RWPE1 (cell line): Measurements from ENCODE around the gene CFAP61.

Experiments used
- CTCF ChIA-PET: fragments of 350-600 bp; sonication (Branson Sonifier 250); formaldehyde crosslinking; extraction: SDS; loops from one replicate; lab custom pipeline; 2021; lab: Yijun Ruan, JAX
- POLR2A ChIA-PET: fragments of 400-600 bp; formaldehyde crosslinking; extraction: SDS; loops from one replicate; lab custom pipeline; 2020; ENCODE audit warnings: antibody characterized with exemption; ENCODE audit not compliant: low non-redundant PET; lab: Yijun Ruan, JAX
- DNase-seq: peaks from one replicate; pipeline ENCODE4 v3.0.0; 2012; ENCODE audit warnings: low spot score
- H3K27ac ChIP-seq: fragments of 450-650 bp; 2 replicates; pipeline ENCODE4 v1.5.1; 2017
- TF ChIP-seq, protein P1 (sequence below): fragments of 450-650 bp; conservative IDR thresholded peaks from 2 replicates; pipeline ENCODE4 v1.5.1; 2017; ENCODE audit warnings: low read depth, mild to moderate bottlenecking

Gene CFAP61

DNA sequence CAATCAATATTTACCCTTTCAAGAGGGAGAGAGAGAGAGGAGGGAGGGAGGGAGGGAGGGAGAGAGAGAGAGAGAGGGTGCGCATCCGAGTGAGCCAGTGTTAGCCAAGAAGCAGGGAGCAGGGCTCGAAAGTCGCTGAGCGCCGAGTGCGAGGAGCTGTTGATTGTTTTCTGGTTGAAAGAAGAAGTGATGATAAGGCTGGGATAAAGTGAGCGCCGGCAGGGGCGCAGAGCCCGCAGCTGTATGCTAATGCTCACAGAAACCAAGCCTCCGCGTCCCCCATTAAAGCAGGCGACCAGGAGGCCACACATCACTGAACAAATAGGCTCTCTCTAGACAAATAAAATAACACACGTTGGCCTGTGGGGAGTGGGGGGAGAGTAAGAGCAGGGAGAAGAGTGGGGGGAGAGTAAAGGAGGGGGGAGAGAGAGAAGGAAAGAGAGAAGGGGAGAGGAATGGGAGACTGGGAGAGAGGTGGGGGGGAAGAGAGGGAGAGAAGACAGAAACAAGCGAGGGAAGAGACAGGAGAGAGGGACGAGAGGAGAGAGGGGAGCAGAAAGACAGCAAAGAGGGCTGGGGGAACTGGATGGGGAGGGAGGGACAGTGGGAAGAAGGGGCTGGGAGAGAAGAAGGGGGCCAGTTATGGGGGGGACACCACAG is 310.6 kb downstream of the CFAP61 start:
- ChIA-PET POLR2A (no interaction called here), CTCF (no interaction called here)
- TF ChIP-seq, protein P1, sequence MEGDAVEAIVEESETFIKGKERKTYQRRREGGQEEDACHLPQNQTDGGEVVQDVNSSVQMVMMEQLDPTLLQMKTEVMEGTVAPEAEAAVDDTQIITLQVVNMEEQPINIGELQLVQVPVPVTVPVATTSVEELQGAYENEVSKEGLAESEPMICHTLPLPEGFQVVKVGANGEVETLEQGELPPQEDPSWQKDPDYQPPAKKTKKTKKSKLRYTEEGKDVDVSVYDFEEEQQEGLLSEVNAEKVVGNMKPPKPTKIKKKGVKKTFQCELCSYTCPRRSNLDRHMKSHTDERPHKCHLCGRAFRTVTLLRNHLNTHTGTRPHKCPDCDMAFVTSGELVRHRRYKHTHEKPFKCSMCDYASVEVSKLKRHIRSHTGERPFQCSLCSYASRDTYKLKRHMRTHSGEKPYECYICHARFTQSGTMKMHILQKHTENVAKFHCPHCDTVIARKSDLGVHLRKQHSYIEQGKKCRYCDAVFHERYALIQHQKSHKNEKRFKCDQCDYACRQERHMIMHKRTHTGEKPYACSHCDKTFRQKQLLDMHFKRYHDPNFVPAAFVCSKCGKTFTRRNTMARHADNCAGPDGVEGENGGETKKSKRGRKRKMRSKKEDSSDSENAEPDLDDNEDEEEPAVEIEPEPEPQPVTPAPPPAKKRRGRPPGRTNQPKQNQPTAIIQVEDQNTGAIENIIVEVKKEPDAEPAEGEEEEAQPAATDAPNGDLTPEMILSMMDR, result no peak
- DNase-seq, result no peak
- H3K27ac ChIP-seq, result no peak overlapping the region

DNA sequence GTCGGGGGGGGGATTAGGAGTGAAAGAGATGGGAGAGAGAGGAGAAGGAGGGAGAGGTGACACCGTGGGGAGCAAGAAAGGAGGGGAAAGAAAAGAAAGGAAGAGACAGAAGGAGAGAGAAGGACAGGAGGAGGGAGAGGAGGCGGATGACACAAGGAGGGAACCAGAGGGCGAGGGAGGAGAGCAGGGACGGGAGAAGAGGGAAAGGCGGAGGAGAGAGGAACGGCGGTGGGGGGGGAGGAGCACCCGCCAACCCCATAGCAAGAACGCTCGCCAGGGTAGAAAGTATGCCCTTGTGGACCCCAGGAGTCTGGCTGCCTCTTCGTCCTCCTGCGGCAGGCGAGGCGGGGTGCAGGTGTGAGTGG is 311.1 kb downstream of the CFAP61 start:
- POLR2A ChIA-PET, result no interaction called here
- no peak overlapping the region for H3K27ac ChIP-seq

DNA sequence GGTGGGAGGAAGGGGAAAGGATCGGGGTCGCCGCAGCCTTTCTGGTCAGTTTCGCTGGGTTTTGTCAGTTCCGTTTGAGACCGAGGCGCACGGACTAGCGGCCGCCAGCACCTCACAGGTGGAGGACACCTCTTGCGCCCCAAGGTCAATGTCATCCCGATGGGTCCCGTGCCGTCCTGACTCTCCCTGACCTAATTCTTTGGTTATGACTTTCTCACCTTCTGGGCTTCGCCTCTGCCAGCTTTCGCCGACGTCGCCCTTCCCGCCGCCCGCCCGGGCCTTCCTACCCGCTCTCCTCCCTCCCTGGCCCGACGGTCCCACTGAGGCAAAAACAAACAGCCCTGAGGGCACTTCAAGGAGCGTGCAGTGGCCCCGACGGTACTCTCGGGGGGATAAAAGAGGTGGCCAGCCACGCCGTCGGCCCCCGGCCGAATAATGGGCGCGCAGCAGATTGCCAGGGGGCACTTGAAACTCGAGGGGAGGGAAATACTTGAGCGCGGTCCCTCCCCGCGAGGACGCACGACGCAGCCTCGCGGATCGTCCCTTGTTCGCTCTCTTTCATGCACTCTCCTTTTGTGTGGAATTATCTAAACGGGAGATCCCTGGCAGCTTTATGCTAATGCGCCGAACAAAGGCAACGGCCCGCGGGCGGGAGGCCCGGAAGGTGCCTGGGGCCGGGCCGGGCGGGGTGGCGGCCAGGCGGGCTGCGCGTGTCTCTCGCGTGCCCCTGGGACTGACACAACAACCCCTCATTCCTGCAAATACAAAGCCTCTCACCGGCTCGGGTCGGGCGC is 311.7 kb downstream of the CFAP61 start:
- no peak overlapping the region for H3K27ac ChIP-seq
- POLR2A ChIA-PET, result no interaction called here
- CTCF ChIA-PET, result no interaction called here
- DNase-seq, result no peak
- TF ChIP-seq, protein P1, result no peak

More for the DNA sequence above, 311.1 kb downstream of the CFAP61 start:
- CTCF ChIA-PET, result no interaction called here
- DNase-seq, result no peak
- TF ChIP-seq, protein P1, result no peak

DNA sequence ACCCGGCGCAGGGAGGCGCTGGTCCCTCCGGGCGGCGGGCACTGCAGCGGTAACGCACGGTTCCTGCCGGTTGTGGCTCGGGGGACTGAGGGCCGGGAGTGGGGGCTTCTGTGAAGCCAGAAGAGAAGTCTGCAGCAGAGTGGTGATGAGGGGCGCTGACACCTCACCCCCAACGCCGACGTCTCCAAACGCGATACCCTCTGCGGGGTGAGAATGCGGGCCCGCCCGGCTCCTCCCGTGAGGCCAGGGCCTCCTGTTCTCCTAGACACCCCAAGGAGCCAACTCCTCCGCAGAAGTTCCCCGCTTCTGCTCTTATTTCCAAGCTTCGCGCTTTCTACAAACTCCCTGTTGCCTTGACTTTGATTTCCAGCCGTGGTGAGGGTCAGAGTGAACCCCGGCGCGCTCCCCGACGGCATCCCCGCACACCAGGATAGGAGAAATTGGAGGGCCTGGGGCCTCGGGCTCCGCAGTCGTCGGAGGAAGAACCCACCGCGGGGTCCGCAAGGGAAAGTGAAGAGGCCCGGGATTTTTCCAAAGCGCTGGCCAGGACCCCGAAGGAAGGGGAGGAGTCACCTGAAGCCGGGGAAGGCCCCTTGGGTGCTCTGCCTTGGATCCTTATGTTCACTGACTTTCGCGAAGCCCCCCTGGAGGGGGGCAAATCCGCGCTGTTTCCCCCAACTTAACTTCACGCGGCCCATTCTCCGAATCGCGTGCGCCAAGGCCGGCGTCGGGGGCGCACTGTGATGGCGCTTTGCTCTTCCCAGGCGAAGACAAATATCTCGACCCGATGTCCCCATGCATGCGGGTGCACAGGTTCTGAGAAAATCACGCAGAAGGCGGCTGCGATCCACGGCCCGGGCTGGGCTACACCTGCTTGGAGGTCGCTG is 312.5 kb downstream of the CFAP61 start:
- TF ChIP-seq, protein P1, result no peak
- POLR2A ChIA-PET, result no interaction called here
- no peak for DNase-seq
- no peak overlapping the region for H3K27ac ChIP-seq
- CTCF ChIA-PET, result no interaction called here

DNA sequence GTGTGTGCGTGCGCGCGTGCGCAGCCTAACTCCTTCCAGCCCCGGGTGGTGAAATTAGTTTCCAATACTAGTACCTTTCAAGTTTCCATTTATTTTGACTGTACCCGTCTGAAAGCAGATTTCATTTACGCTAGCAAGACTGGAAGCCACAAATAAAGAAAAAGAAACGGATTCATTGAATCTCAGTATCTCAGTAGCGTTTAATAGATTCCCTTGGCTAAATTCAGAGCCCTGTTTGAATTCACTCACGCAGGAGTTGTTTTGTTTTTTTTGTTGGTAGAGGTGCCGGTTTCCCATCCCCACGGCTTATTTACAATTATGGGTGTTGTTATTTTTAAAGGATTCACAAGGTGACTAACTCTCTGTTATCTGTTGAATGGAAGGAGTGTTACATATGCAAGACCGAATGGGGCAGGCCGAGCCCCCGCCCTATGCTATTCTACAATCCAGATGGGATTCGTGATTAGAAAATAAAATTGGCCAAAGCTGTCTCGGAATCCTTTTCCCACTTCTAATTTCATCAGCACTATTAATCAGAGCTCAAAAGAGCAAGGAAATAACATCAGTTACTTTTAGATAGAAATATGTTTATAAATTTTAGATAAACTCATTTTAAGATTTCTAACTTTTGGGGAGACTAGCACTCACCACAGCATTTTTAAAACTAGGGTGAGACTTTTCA is 313.3 kb downstream of the CFAP61 start:
- TF ChIP-seq, protein P1, result no peak
- ChIA-PET POLR2A (no interaction called here), CTCF (no interaction called here)
- no peak overlapping the region for H3K27ac ChIP-seq
- DNase-seq, result no peak

DNA sequence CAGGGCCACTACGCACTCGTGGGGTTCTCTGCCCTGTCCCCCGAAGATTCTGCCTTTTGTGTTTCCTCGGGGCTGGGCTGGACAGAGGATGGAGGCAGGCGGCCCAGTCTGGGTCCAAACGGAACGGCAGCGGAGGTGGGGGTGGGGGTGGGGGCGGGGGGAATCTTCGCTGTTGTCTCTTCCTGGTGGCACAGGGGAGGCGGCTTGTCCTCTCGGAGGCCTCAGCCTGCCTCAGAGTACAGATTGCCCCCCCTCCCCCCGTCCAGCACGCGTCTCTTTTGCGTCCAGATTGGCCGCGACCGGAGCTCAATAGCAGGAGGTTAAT is 314.2 kb downstream of the CFAP61 start:
- CTCF ChIA-PET, result no interaction called here
- no peak overlapping the region for H3K27ac ChIP-seq
- TF ChIP-seq, protein P1, result no peak
- no peak for DNase-seq
- POLR2A ChIA-PET, result interaction anchor here (0.6 kb wide), 1 partner anchor 193 kb away, joined by 6 read pairs; no protein-coding TSS in a partner anchor
